Dermis lymphatic vessel endothelial cell (primary cell): ENCODE data around the gene FMNL1. TPM values are rescaled to one million over a fixed set of nuclear protein-coding genes. Genes with fewer than 3 reads are reported as not detected.

Experiments
- total RNA-seq: library from RNA; depleted of rRNA; stranded (reverse); fragments of >200 nt; gene quantifications from 2 replicates; pipeline ENCODE4 v1.2.1, GENCODE V29; 2014

The FMNL1 gene
- 0.98 and 2.1 TPM in 2 replicates for total RNA-seq

GRCh38 chr17:45221081-45222013 lies at the start of gene FMNL1:
Gene FMNL1 (plus strand): TSS chr17:45221885. CDS start chr17:45222125, 240 bp downstream.

GRCh38 chr17:45261577-45262515 lies 40.2 kb downstream of the FMNL1 start, which contains the start of gene SPATA32:
Gene SPATA32 (minus strand): TSS chr17:45262094. CDS start chr17:45262016, 78 bp downstream.

Other genes starting within 250 kb of the FMNL1 start
- gene DCAKD, start 170.3 kb upstream of the FMNL1 start, total RNA-seq = 18.6 and 26.2 TPM in 2 replicates
- 43.7 and 60.3 TPM in 2 replicates for gene NMT1, start 160.6 kb upstream of the FMNL1 start, total RNA-seq
- gene PLCD3, start 89.4 kb upstream of the FMNL1 start, total RNA-seq = 5.5 and 9.0 TPM in 2 replicates
- 2.8 and 4.2 TPM in 2 replicates for gene ACBD4, start 86.2 kb upstream of the FMNL1 start, total RNA-seq
- gene HEXIM1, start 73.4 kb upstream of the FMNL1 start, total RNA-seq = 5.2 and 5.8 TPM in 2 replicates
- 3.3 and 3.9 TPM in 2 replicates for gene HEXIM2, start 60.0 kb upstream of the FMNL1 start, total RNA-seq
- gene SPATA32, start 40.2 kb downstream of the FMNL1 start, total RNA-seq = under 0.01 TPM in 1 of 2 replicates, not detected in the other
- 1.6 and 1.7 TPM in 2 replicates for gene MAP3K14, start 95.1 kb downstream of the FMNL1 start, total RNA-seq
- 24.1 and 31.4 TPM in 2 replicates for gene ARHGAP27, start 211.0 kb downstream of the FMNL1 start, total RNA-seq